GM12878 (cell line): ENCODE measurements around the gene DST.

Source experiments
- SP1 ChIP-seq: IDR thresholded peaks from one replicate; pipeline ENCODE4 v1.6.1; 2011; ENCODE audit warnings: low read depth, low read length
- YY1 ChIP-seq: IDR thresholded peaks from 2 replicates; pipeline ENCODE4 v1.6.1; 2011; ENCODE audit warnings: low read depth, mild to moderate bottlenecking, low read length
- TF ChIP-seq, protein P1 (sequence below), 3 experiments: IDR thresholded peaks in 2 of 3; conservative IDR thresholded peaks in 1 of 3; 2 replicates each; pipeline ENCODE4 v1.5.1; 2011; ENCODE audit warnings: low read depth in 3 of 3, low read length in 3 of 3, mild to moderate bottlenecking in 3 of 3, control low read depth in 2 of 3, moderate library complexity in 2 of 3, inconsistent platforms in 1 of 3, mixed read lengths in 1 of 3; ENCODE audit not compliant: control insufficient read depth in 2 of 3, insufficient read depth in 1 of 3; ENCODE audit errors: extremely low read depth in 1 of 3

DNA sequence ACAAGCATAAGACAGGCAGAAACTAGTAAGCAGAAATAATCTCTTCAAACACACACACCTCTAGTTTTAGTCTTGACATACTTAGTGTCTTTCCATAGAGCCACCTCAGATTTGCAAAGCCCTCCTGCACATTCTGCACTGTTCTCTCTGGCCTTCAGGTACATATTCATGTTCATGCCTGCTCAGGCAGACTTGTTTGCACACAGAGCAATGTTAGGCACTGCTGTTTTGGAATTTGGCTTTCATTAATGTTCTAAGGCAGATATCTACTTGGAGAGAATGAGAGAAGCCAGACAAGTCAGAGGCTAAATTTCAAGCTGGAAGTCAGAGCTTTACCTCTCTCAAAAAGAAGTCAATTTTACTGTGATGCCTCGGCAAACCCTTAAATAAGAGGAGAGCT lies 21.3 kb upstream of the DST start:
- TF ChIP-seq YY1 = no peak
- TF ChIP-seq, protein P1, sequence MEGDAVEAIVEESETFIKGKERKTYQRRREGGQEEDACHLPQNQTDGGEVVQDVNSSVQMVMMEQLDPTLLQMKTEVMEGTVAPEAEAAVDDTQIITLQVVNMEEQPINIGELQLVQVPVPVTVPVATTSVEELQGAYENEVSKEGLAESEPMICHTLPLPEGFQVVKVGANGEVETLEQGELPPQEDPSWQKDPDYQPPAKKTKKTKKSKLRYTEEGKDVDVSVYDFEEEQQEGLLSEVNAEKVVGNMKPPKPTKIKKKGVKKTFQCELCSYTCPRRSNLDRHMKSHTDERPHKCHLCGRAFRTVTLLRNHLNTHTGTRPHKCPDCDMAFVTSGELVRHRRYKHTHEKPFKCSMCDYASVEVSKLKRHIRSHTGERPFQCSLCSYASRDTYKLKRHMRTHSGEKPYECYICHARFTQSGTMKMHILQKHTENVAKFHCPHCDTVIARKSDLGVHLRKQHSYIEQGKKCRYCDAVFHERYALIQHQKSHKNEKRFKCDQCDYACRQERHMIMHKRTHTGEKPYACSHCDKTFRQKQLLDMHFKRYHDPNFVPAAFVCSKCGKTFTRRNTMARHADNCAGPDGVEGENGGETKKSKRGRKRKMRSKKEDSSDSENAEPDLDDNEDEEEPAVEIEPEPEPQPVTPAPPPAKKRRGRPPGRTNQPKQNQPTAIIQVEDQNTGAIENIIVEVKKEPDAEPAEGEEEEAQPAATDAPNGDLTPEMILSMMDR (IDR thresholded peaks at IDR 0.05 in 2 of 3, conservative IDR thresholded peaks at IDR 0.05 in 1 of 3; ENCODE audit: control insufficient read depth in 2 of 3, extremely low read depth in 1 of 3, insufficient read depth in 1 of 3, low read depth in 3 of 3, low read length in 3 of 3) = no peak
- no peak for TF ChIP-seq SP1
